GM11168 (cell line): Measurements from ENCODE around the gene CBFA2T3.
"Not testable (repeated sequence)": the region's sequence is repeated elsewhere in the genome, so short reads cannot be mapped to it uniquely, and the experiment has no call there.

Experiments used
- in situ Hi-C: fragments of 300-500 bp; cut with MboI; formaldehyde crosslinking; loops from one replicate; pipeline ENCODE4 v1.12.0; 2022; ENCODE audit warnings: low sequenced_read_pairs; ENCODE audit not compliant: unreplicated experiment

Gene CBFA2T3

DNA sequence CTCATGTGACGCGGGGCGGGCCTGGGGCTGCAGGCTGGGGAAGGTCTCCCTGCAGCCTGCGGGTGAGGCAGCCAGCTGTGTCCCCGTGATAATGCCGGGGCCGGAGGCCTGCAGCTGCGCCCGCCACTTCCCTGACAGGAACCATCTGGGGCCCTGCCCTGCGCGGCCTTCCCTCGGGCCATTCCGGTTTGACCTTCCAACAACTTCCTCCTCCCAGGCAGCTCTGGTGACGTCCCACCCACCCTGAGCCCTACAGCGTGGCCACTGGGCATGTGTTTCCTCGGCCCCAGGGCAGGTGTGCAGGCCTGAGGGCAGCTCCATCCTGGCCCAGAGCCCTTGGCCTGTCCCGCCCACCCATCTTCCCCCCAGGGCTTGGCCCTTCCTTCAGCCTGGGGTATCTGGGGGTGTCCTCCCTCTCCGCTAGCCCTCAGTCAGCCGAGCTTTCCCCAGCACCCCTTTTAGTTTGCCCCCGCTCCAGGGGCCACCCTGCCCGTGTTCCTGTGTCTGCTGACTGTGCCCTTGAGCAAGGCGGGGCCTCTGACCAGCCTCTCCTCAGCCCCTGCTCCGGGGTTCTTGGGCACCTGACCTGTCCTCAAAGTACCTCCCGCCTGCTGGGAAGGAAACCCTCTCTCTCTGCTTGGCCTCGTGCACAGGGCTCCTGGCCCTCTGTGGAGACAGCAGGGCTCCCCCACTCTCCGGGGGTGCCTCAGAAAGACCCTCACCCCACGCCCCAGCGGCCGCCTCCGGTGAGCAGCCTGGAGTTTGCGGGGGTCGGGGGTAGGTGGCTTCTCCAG lies at the start of gene CBFA2T3:
TSS of gene CBFA2T3 (minus strand) at position 190 of the 794 bp plus-strand sequence. CDS start 400 bp downstream, outside the sequence.
- in situ Hi-C loops: no loop called here

DNA sequence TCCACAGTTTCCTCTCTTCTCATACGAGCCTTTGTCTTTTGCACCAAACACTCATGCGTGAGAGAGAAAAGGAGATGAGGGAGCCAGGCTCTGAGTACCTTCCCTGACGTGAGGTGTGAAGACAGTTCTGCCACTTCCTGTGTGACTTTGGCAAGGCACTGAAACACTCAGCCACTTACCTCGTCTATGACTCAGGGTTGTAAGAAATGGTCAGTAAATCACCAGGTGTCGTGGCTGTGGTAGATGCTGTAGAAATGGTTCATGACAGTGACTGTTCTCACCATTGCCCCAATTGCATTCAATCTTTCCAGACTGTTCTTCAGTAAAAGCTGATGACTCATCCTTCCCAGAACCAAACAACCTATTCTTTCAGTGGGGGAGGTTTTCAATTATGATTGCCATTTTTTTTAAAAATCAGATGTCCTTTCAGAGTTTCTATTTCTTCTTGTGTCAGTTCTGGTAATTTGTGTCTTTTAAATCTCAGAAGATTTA lies 49.2 kb upstream of the CBFA2T3 start:
- in situ Hi-C loops: no loop called here

DNA sequence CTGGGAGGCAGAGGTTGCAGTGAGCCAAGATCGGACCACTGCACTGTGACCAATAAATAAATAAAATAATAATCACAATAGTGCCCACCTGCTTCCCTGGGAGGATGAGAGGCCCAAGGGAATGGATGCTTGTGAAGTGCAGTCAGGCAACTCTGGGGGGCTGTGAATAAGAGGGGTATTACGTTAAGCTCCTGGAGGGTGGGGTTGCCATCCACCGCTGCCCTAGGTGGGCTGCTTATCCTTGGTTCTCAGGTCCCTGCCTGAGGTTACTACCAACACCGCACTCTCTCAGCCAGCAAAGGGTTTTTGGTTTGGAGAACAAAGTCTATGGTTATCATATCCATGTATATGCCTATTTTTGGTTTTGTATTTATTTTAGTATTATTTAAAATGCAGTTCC lies 48.6 kb upstream of the CBFA2T3 start:
- in situ Hi-C loops: no loop called here

DNA sequence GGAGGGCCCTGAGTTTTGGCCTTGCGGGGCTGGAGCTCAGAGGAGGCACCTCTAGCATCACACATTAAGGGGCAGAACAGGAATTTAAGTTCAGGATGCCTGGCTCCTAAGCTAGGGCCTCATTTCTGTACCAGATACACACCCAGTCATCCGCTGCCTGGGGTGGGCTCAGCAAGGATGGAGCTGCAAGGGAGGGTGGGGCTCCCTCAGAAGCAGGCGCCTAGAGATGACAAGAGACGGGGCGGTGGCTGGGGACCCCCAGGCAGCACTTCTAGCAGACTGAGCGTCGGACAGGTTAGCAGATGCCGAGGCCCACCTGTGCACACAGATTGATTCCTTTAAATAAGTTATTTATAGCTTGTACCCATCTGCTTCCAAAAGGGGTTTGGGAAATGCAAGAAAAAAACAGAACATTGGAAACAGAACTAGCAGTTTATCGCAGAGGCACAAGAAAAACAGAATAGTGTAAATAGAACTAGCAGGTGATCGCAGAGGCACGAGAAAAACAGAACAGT lies 47.6 kb upstream of the CBFA2T3 start:
- in situ Hi-C loops: no loop called here

- in situ Hi-C loops: no loop called here
Measured at GRCh38 chr16:89023621-89024511, 46.9 kb upstream of the CBFA2T3 start.

- in situ Hi-C loops: no loop called here
Measured at GRCh38 chr16:89023151-89023551, 46.1 kb upstream of the CBFA2T3 start.

DNA sequence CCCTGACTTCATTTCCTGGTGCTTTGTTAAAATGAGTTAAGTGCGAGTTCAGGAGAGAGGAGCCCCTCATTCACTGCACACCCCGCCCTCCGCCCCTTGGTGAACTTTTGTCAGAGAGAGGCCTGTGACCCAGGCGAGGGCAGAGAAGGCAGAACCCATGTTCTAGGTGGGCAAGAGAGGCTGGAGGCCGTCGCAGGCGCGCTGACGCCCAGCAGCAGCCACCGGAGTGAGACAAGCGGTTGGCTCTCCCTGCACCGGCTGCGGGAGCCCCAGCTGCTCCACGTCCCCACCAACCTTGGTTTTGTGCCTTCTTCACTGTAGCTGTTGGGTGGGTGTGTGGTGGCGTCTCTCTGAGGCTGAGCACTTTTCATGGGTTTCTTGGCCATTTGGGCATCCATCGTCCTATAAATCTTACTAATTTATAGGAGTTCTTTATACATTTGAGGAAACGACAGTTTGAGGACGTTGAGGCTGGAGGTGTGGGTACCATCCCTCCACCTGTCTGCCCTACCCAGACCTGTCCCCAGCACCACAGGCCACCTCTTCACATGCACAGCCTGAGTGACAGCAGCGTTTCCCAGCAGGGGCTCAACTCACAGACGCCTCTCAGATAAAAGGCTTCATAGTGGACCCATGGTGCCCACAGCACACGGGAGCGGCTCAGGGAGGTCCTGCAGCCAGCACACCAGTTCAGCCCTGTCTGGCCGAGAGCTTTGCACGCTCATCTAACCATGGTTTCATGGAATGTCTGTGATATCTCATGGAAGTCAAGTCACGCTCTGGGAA lies 45.2 kb upstream of the CBFA2T3 start:
- in situ Hi-C loops: no loop called here

GRCh38 chr16:89020925-89021595 lies 44.1 kb upstream of the CBFA2T3 start:
- in situ Hi-C loops: no loop called here

DNA sequence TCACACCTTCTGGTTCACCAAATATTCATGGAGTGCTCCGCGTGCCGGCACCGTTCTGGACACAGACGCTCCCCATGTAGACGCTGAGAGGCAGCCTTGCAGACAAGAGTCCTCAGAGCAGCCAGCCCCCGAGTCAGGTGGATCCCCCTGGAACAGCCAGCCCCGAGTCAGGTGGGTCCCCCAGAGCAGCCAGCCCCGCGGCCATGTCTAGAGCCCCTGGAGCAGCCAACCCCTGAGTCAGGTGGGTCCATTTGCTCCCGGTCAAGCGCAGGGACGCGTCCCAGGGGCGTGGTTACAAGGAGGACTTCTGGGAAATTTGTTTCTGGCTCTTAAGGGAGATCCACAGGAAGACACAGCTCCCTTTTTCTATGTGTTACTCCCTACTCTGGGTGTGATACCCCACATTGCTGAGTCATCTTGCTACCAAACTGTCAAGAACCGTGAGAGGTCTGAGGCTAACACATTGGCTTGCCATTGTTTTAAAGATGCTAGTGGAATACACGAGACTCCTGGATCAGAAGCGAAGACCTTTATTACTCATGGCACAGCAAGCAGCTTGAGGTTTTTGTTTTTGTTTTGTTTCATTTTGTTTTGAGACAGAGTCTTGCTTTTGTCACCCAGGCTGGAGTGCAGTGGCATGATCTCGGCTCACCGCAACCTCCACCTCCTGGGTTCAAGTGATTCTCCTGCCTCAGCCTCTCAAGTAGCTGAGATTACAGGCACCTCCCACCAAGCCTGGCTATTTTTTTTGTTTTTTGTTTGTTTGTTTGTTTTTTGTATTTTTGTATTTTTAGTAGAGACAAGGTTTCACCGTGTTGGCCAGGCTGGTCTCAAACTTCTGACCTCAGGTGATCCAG lies 43.3 kb upstream of the CBFA2T3 start:
- in situ Hi-C loops: no loop called here

DNA sequence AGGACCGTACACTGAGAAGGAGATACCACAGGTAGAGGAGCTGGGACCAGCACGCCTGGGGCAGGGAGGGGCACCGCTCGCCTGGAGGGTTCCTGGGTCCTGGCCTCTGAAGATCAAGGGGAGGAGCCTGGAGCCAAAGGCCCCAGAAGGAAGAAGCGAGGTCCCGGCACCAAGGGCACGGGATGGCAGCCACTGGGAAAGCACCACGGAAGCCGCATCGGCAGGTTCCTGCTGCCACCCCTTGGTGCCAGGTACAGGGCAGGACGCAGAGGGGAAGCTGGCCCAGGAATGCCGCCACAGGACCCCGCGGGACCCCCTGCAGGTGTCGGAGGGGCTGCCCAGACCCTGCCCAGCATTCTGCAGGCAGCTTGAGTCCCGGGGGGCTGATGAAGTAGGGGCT lies 42.5 kb upstream of the CBFA2T3 start:
- in situ Hi-C loops: no loop called here

DNA sequence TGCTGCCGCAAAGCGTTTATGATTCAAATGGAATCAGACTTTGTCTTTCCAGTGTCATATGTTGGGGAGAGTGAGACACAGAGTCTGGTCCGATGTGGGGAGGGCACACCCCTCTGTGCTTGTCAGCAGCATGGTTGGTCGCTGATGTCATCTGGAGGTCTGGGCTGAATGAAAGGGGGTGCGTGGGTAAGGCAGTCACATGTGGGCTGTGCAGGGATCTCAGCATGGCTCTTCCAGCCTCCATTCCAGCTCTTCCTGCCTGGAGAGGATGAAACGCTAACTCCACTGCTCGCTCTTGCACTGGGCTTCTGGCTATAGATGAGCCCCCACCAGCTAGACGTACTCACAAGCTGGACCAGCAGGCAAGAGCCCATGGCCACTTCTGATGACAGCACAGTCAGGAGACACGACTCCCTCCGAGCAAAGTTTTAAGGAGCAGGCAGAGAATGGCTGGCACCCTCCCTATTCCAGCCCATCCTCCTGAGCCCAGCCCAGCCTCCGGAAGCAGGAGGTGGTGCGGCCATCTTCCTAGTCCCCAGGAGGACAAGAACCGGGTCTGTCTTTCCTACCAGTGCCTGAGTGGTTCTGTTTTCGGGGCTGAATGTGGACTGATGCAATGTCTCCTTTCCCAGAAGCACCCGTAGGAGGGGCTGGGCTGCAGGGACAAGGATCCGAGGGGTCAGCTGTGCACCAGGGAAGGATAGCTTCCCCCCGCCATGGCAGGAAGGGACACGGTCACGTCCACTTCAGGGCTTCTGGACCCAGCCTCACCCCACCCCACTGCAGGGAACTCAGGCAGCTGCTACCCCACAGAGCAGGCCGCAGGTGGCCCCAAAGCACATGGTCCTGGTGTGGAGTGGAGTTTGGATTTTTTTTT lies 41.5 kb upstream of the CBFA2T3 start:
- in situ Hi-C loops: no loop called here

GRCh38 chr16:89017543-89018281 lies 40.7 kb upstream of the CBFA2T3 start:
- in situ Hi-C loops: no loop called here

DNA sequence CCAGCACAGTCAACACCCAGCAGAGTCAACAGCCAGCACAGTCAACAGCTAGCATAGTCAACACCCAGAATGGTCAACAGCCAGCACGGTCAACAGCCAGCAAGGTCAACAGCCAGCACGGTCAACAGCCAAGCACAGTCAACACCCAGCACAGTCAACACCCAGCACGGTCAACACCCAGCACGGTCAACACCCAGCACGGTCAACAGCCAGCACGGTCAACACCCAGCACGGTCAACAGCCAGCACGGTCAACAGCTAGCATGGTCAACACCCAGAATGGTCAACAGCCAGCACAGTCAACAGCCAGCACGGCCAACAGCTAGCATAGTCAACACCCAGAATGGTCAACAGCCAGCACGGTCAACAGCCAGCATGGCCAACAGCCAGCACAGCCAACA lies 39.6 kb upstream of the CBFA2T3 start:
- in situ Hi-C loops: not testable (repeated sequence)

- in situ Hi-C loops: no loop called here
Measured at GRCh38 chr16:89015271-89015859, 38.4 kb upstream of the CBFA2T3 start.

DNA sequence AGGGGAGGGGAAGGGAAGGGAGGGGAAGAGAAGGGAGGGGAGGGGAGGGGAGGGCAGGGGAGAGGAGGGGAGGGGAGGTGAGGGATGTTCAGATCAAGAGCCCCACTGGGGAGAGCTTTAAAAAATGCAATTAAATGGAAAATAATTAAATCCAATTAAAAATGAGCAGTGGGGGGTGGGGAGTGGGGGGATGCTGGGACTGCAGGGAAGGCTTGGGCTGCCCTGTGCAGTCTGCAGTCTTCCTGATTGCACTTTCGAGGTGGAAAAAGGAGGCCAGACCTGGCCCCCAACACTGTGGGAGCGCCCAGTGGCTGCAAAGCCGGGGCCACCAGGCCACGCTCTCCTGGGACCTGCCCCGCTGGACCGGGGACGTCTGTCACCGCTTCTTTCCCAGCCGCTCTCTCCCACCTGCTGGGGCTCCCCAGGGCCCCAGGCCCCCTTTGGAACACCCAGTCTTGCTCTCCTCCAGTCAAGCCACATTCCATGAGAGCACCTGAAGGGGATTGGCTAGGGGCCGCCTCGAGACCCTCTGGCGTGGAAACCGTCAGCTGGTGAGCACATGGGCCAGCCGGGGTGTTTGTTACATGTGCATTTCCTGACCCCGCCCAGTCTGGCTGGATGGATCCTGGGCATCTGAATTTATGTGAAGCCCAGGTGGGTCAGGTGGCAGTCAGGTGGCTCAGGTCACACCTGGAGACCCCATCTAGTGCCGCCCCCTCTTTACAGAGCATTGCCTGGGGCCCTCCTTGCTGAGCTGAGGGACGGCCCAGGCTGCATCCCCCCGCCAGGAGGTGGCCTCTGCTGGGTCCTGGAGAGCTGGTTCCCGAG lies 37.6 kb upstream of the CBFA2T3 start:
- in situ Hi-C loops: no loop called here
